Measurements from ENCODE around the gene CD38.

DNA sequence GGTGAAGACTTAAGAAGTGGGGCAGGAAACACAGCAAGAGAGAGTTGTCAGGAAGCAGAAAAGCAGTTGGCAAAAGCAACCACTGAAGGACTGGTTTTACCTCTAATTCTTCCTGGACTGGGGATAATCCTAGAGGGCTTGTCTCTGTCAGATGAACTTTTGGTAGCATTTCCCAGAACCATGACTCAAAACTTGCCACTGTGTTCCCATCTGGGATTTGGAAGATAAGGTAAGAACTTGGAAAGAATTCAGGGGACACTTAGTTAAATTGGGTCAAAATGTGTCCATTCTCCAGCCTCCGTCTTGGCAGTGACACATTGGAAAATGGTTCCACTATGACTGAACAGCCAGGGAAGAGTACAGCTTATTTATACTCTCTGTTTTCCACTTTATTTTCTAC is 55.7 kb downstream of the CD38 start:
- no peak for TF ChIP-seq CTCF (IDR thresholded peaks at IDR 0.05; ENCODE audit: insufficient read depth, low read depth, low read length)
- TF ChIP-seq EZH2 (IDR thresholded peaks at IDR 0.05; ENCODE audit: insufficient read depth, low read length), result no peak

Measured in astrocyte (in vitro differentiated cells and primary cell).